ENCODE measurements around the gene PCAT6. TPM values are rescaled to one million over a fixed set of nuclear protein-coding genes. Genes with fewer than 3 reads are reported as not detected.

Gene PCAT6
- total RNA-seq, 1 donor: 0.72 TPM

DNA sequence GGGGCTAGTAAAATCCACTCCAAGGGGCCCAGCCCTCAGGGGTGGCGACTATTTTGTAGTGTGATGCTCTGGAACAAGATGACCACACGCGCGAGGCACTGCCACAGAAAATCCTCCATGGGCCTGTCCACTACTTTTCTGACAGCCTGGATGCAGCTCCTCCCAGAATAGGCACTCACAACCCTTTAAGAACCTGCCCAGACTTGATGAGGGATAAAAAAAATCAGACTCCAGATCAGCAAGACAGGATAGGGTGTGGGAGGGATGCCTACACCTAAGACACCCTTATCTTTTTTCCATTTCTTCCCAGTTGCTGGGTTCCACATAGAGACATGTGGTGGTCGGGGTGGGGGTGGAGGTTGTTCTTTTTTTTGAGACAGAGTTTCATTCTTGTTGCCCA is 33.5 kb downstream of the PCAT6 start:
- Histone ChIP-seq H3K27me3 (ENCODE audit: insufficient read depth, low read length) (peaks cover 4% of the 10 kb centered on the region), H3K79me2 (ENCODE audit: insufficient read depth, low read length) (no peaks in the 10 kb centered on the region), H4K20me1 (ENCODE audit: insufficient read depth, low read length) (no peaks in the 10 kb centered on the region), H3K4me3 (ENCODE audit: insufficient read depth, low read length) (no peak overlapping the region), H3K9me3 (ENCODE audit: low read depth, low read length) (no peaks in the 10 kb centered on the region), H3K27ac (ENCODE audit: low read depth, low read length) (no peak overlapping the region), H2AFZ (ENCODE audit: low read length) (no peak overlapping the region), H3K36me3 (ENCODE audit: insufficient read depth, low read length) (no peaks in the 10 kb centered on the region), H3K4me1 (ENCODE audit: insufficient read depth, low read length) (no peaks in the 10 kb centered on the region), H3K4me2 (ENCODE audit: insufficient read depth, low read length) (no peak overlapping the region)
- TF ChIP-seq, protein P1, sequence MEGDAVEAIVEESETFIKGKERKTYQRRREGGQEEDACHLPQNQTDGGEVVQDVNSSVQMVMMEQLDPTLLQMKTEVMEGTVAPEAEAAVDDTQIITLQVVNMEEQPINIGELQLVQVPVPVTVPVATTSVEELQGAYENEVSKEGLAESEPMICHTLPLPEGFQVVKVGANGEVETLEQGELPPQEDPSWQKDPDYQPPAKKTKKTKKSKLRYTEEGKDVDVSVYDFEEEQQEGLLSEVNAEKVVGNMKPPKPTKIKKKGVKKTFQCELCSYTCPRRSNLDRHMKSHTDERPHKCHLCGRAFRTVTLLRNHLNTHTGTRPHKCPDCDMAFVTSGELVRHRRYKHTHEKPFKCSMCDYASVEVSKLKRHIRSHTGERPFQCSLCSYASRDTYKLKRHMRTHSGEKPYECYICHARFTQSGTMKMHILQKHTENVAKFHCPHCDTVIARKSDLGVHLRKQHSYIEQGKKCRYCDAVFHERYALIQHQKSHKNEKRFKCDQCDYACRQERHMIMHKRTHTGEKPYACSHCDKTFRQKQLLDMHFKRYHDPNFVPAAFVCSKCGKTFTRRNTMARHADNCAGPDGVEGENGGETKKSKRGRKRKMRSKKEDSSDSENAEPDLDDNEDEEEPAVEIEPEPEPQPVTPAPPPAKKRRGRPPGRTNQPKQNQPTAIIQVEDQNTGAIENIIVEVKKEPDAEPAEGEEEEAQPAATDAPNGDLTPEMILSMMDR (IDR thresholded peaks at IDR 0.05; ENCODE audit: extremely low read depth, low read depth, low read length): no peak
- DNase-seq (ENCODE audit: insufficient read length, low spot score, missing footprints): no peak

DNA sequence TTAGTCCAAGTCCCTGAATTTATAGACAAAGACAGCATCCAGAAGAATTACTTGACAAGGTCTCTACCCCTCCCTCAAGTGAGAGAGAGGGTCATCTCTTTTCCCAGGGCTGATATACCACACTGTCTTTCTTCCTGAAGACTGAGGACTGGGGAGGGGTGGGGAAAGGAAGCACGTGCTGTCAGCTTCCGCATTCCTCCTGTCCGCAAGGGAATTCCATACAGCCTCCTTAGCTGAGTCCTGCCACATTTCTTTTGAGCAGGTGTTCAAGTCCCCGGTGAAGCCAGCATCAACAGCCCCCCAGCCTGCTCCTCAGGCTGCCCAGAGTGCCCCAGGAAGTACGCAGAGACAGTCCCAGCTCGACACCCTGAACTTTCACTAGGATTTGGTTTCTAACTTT is 34.2 kb downstream of the PCAT6 start:
- Histone ChIP-seq H2AFZ (ENCODE audit: low read length) (no peak overlapping the region), H3K27ac (ENCODE audit: low read depth, low read length) (no peak overlapping the region), H3K4me1 (ENCODE audit: insufficient read depth, low read length) (no peaks in the 10 kb centered on the region), H3K4me3 (ENCODE audit: insufficient read depth, low read length) (no peak overlapping the region), H3K27me3 (ENCODE audit: insufficient read depth, low read length) (peaks cover 4% of the 10 kb centered on the region), H3K79me2 (ENCODE audit: insufficient read depth, low read length) (no peaks in the 10 kb centered on the region), H4K20me1 (ENCODE audit: insufficient read depth, low read length) (no peaks in the 10 kb centered on the region), H3K36me3 (ENCODE audit: insufficient read depth, low read length) (no peaks in the 10 kb centered on the region), H3K4me2 (ENCODE audit: insufficient read depth, low read length) (no peak overlapping the region), H3K9me3 (ENCODE audit: low read depth, low read length) (no peaks in the 10 kb centered on the region)
- TF ChIP-seq, protein P1 (IDR thresholded peaks at IDR 0.05; ENCODE audit: extremely low read depth, low read depth, low read length): no peak
- DNase-seq (ENCODE audit: insufficient read length, low spot score, missing footprints): no peak

DNA sequence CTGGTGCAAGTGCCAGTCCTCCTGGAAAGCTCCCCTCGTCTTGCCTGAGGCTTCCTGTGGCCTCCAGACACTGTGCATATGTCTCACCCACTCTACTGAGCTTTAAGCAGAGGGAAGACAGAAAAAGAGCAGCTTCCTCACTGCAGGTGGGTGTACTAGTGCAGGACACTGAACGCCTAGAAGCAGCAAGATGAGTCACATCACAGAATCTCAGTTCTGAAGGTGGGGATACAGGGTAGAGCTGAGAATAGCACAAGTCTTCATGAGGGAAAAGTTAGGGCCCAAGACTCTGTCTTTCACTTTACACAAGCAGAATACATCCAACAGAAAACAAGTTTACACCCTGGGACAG is 37.4 kb downstream of the PCAT6 start:
- H3K79me2 ChIP-seq (ENCODE audit: insufficient read depth, low read length): no peaks in the 10 kb centered on the region
- H3K27ac ChIP-seq (ENCODE audit: low read depth, low read length): no peak overlapping the region
- no peak overlapping the region for H3K4me2 ChIP-seq (ENCODE audit: insufficient read depth, low read length)
- H3K36me3 ChIP-seq (ENCODE audit: insufficient read depth, low read length): no peaks in the 10 kb centered on the region
- H4K20me1 ChIP-seq (ENCODE audit: insufficient read depth, low read length): no peaks in the 10 kb centered on the region
- H3K4me3 ChIP-seq (ENCODE audit: insufficient read depth, low read length): no peak overlapping the region
- DNase-seq (ENCODE audit: insufficient read length, low spot score, missing footprints): no peak
- H3K4me1 ChIP-seq (ENCODE audit: insufficient read depth, low read length): no peaks in the 10 kb centered on the region
- H2AFZ ChIP-seq (ENCODE audit: low read length): no peak overlapping the region
- TF ChIP-seq, protein P1 (IDR thresholded peaks at IDR 0.05; ENCODE audit: extremely low read depth, low read depth, low read length): no peak
- H3K9me3 ChIP-seq (ENCODE audit: low read depth, low read length): no peaks in the 10 kb centered on the region
- no peaks in the 10 kb centered on the region for H3K27me3 ChIP-seq (ENCODE audit: insufficient read depth, low read length)

DNA sequence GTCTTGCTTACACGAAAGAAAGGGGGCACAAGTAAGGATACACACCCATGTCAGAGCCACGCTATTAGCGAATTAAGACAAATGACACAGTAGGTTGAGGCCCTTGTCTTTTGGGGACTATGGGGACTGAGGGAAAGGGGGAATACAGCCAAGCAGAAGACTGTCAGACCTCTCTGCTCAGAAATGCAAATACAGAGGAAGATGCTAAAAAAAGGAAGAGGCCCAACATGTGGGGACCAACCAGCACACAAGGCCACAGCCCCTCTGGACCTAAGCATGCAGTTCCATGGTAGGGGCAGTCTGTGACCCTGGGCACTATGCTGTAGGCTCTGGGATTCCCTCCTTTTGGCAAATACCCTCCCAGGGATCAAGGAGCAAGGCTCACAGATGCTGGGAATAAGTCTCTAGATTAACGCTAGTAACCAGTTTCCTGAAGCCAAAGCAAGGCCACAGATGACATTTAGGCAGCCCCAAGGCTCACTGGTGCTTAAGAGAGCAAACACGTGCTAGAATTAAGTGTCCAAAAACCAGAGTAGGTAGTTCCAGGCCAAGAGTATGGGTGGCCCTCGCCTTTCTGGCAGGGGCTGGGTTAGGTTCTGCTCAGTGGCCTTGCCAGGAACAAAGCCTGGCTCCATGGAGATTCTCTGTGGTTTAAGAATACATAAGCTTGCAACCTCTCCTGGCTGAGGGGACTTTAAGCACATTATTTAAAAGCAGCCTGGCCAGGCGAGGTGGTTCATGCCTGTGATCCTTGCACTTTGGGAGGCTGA is 40.0 kb downstream of the PCAT6 start:
- no peak for DNase-seq (ENCODE audit: insufficient read length, low spot score, missing footprints)
- H3K4me1 ChIP-seq (ENCODE audit: insufficient read depth, low read length): no peaks in the 10 kb centered on the region
- no peaks in the 10 kb centered on the region for H3K36me3 ChIP-seq (ENCODE audit: insufficient read depth, low read length)
- no peaks in the 10 kb centered on the region for H3K27me3 ChIP-seq (ENCODE audit: insufficient read depth, low read length)
- H3K27ac ChIP-seq (ENCODE audit: low read depth, low read length): no peak overlapping the region
- H3K4me2 ChIP-seq (ENCODE audit: insufficient read depth, low read length): no peak overlapping the region
- H2AFZ ChIP-seq (ENCODE audit: low read length): no peak overlapping the region
- TF ChIP-seq, protein P1 (IDR thresholded peaks at IDR 0.05; ENCODE audit: extremely low read depth, low read depth, low read length): no peak
- H3K9me3 ChIP-seq (ENCODE audit: low read depth, low read length): no peaks in the 10 kb centered on the region
- H3K79me2 ChIP-seq (ENCODE audit: insufficient read depth, low read length): no peaks in the 10 kb centered on the region
- no peaks in the 10 kb centered on the region for H4K20me1 ChIP-seq (ENCODE audit: insufficient read depth, low read length)
- H3K4me3 ChIP-seq (ENCODE audit: insufficient read depth, low read length): no peak overlapping the region

Data from osteoblast (primary cell).